ENCODE data around the gene RERE.

The RERE gene

GRCh38 chr1:8396083-8396785 lies 421.2 kb downstream of the RERE start:
- TF ChIP-seq REST (IDR thresholded peaks at IDR 0.05; ENCODE audit: low read depth) (no peak), USF1 (IDR thresholded peaks at IDR 0.05) (no peak), TAF1 (IDR thresholded peaks at IDR 0.05; ENCODE audit: low read depth) (no peak), YY1 (IDR thresholded peaks at IDR 0.05; ENCODE audit: low read depth) (no peak), TEAD4 (IDR thresholded peaks at IDR 0.05) (no peak), TCF12 (IDR thresholded peaks at IDR 0.05; ENCODE audit: low read depth) (no peak), CEBPB (IDR thresholded peaks at IDR 0.05) (no peak), RAD21 (IDR thresholded peaks at IDR 0.05; ENCODE audit: low read depth) (no peak), CREB1 (IDR thresholded peaks at IDR 0.05; ENCODE audit: low read depth) (no peak), EGR1 (IDR thresholded peaks at IDR 0.05) (no peak), FOXM1 (IDR thresholded peaks at IDR 0.05; ENCODE audit: borderline replicate concordance, low read depth) (no peak), ZBTB7A (IDR thresholded peaks at IDR 0.05; ENCODE audit: low read depth) (no peak)

DNA sequence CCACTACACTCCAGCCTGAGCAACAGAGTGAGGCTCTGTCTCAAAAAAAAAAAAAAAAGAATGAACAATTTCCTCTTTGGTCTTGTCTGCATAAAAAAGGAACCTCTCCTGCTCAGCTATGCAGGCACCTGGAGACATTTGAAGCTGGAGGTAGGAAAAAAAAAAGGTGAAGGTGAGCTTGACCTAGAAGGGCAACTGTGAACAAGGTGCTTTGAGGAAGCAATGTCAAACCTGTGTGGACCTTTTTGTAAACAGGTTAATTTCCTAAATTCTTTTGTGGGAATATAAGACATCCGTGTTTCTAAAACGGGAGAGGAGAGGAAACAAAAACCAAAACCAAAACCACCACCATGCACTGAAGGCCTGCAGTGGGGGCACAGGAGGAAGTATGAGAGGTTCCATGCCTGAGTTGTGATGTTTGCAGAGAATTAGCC lies 422.0 kb downstream of the RERE start:
- TF ChIP-seq TEAD4 (IDR thresholded peaks at IDR 0.05) (no peak), TCF12 (IDR thresholded peaks at IDR 0.05; ENCODE audit: low read depth) (no peak), CEBPB (IDR thresholded peaks at IDR 0.05) (no peak), NFIC (IDR thresholded peaks at IDR 0.05) (no peak), EGR1 (IDR thresholded peaks at IDR 0.05) (no peak), EP300 (IDR thresholded peaks at IDR 0.05; ENCODE audit: borderline replicate concordance) (no peak), USF1 (IDR thresholded peaks at IDR 0.05) (no peak), YY1 (IDR thresholded peaks at IDR 0.05; ENCODE audit: low read depth) (no peak), CREB1 (IDR thresholded peaks at IDR 0.05; ENCODE audit: low read depth) (no peak), TAF1 (IDR thresholded peaks at IDR 0.05; ENCODE audit: low read depth) (no peak), RAD21 (IDR thresholded peaks at IDR 0.05; ENCODE audit: low read depth) (no peak), REST (IDR thresholded peaks at IDR 0.05; ENCODE audit: low read depth) (no peak), ZBTB7A (IDR thresholded peaks at IDR 0.05; ENCODE audit: low read depth) (no peak), FOXM1 (IDR thresholded peaks at IDR 0.05; ENCODE audit: borderline replicate concordance, low read depth) (no peak)
- TF ChIP-seq, protein P1, sequence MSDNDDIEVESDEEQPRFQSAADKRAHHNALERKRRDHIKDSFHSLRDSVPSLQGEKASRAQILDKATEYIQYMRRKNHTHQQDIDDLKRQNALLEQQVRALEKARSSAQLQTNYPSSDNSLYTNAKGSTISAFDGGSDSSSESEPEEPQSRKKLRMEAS (IDR thresholded peaks at IDR 0.05), result no peak

GRCh38 chr1:8394456-8395321 lies 422.8 kb downstream of the RERE start:
- no peak for TF ChIP-seq EGR1 (IDR thresholded peaks at IDR 0.05)
- TF ChIP-seq TAF1 (IDR thresholded peaks at IDR 0.05; ENCODE audit: low read depth), result no peak

DNA sequence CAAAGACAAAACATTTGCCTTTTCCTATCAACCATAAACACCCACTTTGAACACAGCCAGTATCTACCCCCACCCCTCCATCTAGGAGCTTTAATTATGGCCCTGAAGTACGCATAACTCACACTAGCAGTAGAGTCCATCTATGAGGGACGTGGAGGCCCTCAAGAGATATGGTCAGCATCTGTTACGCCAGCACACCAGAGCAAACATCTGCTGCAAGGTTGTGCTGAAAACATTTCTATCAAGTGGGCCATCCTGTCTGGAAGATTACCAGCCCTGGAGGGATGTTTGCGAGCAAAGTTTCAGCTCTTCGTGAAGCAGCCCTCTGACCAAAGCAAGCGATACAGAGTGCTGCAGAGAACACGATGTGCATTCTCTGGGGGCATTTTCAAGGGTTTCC lies 424.9 kb downstream of the RERE start:
- TF ChIP-seq, protein P1 (IDR thresholded peaks at IDR 0.05), result no peak
- TF ChIP-seq TAF1 (IDR thresholded peaks at IDR 0.05; ENCODE audit: low read depth) (no peak), TCF12 (IDR thresholded peaks at IDR 0.05; ENCODE audit: low read depth) (no peak), CEBPB (IDR thresholded peaks at IDR 0.05) (no peak), EP300 (IDR thresholded peaks at IDR 0.05; ENCODE audit: borderline replicate concordance) (no peak), RAD21 (IDR thresholded peaks at IDR 0.05; ENCODE audit: low read depth) (no peak), EGR1 (IDR thresholded peaks at IDR 0.05) (no peak), TEAD4 (IDR thresholded peaks at IDR 0.05) (no peak), FOXM1 (IDR thresholded peaks at IDR 0.05; ENCODE audit: borderline replicate concordance, low read depth) (no peak), ZBTB7A (IDR thresholded peaks at IDR 0.05; ENCODE audit: low read depth) (no peak), CREB1 (IDR thresholded peaks at IDR 0.05; ENCODE audit: low read depth) (no peak), REST (IDR thresholded peaks at IDR 0.05; ENCODE audit: low read depth) (no peak), USF1 (IDR thresholded peaks at IDR 0.05) (no peak), NFIC (IDR thresholded peaks at IDR 0.05) (no peak), YY1 (IDR thresholded peaks at IDR 0.05; ENCODE audit: low read depth) (no peak)

All from Ishikawa (cell line).